Heart left ventricle (tissue), 13 donors: ENCODE measurements around the gene FMC1.

ENCODE experiments used
- POLR2A ChIP-seq, 2 donors: fragments of 450-650 bp; IDR thresholded peaks; one replicate each; pipeline ENCODE4 v1.6.1; 2017; ENCODE audit warnings: antibody characterized with exemption in 2 of 2, mild to moderate bottlenecking in 2 of 2, moderate library complexity in 2 of 2
- TF ChIP-seq, protein P1 (sequence below), 12 donors: fragments of 200-600 bp; sonication (generic) in 4 of 12; IDR thresholded peaks; one replicate each; pipeline versions ENCODE4 v1.5.0 to v1.8.0; 2018 to 2022; ENCODE audit warnings: antibody characterized with exemption in 12 of 12, mild to moderate bottlenecking in 5 of 12
- donor health status: ischemic (EF 13 %, LVEDD 7.1; RV severe dilation, severe dysfunction).
- donor health status: DM: no; HTN: yes; CAD: no.
- donor health status: DM: no; HTN: no; CAD: no.
- donor health status: ischemic (EF 25% LVEDD 6.9; RV normal size, moderate dysfunction).
- donor health status: ischemic (EF 25% LVEDD 5.7; RV mildly dilated, moderate dysfunction).
- donor health status: ischemic (EF 35%, LVEDD 5.7; RV mildly dilated, moderate dysfunction).
- donor health status: nonischemic (EF 11% LVEDD 7.7; RV severe dilation, severe dysfunction).
- donor health status: DM: yes; HTN: yes; CAD: no.
- donor health status: PGD.
- donor health status: ischemic (EF 29% LVEDD 5.4; RV normal size, mild dysfunction).
- donor health status: nonischemic (EF 23%, LVEDD 6.1; RV moderate dilation, normal function).

DNA sequence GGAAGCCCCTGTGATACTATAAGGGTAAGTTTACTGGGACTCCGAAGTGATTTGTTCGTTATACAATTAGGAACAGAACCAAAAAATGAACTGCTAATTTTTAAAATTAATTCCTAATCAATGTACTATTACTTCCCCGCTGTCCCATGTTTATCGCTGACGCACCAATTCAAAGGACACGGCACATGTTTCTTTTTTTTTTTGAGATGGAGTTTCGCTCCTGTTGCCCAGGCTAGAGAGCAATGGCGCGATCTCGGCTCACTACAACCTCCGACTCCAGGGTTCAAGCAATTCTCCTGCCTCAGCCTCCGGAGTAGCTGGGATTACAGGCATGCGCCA lies 1.5 kb upstream of the FMC1 start:
- TF ChIP-seq, protein P1, sequence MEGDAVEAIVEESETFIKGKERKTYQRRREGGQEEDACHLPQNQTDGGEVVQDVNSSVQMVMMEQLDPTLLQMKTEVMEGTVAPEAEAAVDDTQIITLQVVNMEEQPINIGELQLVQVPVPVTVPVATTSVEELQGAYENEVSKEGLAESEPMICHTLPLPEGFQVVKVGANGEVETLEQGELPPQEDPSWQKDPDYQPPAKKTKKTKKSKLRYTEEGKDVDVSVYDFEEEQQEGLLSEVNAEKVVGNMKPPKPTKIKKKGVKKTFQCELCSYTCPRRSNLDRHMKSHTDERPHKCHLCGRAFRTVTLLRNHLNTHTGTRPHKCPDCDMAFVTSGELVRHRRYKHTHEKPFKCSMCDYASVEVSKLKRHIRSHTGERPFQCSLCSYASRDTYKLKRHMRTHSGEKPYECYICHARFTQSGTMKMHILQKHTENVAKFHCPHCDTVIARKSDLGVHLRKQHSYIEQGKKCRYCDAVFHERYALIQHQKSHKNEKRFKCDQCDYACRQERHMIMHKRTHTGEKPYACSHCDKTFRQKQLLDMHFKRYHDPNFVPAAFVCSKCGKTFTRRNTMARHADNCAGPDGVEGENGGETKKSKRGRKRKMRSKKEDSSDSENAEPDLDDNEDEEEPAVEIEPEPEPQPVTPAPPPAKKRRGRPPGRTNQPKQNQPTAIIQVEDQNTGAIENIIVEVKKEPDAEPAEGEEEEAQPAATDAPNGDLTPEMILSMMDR (IDR thresholded peaks at IDR 0.05), result no peak
- TF ChIP-seq POLR2A (IDR thresholded peaks at IDR 0.05), result no peak
